HG02798 (cell line): Measurements from ENCODE around the gene ZNF267.
"Not testable (repeated sequence)": the region's sequence is repeated elsewhere in the genome, so short reads cannot be mapped to it uniquely, and the experiment has no call there.

Experiments used
- ATAC-seq: cut with Tn5 transposase; IDR thresholded peaks from one replicate; pipeline ENCODE4 v1.9.1; 2021; ENCODE audit warnings: mild to moderate bottlenecking; ENCODE audit not compliant: unreplicated experiment, poor library complexity

The ZNF267 gene

DNA sequence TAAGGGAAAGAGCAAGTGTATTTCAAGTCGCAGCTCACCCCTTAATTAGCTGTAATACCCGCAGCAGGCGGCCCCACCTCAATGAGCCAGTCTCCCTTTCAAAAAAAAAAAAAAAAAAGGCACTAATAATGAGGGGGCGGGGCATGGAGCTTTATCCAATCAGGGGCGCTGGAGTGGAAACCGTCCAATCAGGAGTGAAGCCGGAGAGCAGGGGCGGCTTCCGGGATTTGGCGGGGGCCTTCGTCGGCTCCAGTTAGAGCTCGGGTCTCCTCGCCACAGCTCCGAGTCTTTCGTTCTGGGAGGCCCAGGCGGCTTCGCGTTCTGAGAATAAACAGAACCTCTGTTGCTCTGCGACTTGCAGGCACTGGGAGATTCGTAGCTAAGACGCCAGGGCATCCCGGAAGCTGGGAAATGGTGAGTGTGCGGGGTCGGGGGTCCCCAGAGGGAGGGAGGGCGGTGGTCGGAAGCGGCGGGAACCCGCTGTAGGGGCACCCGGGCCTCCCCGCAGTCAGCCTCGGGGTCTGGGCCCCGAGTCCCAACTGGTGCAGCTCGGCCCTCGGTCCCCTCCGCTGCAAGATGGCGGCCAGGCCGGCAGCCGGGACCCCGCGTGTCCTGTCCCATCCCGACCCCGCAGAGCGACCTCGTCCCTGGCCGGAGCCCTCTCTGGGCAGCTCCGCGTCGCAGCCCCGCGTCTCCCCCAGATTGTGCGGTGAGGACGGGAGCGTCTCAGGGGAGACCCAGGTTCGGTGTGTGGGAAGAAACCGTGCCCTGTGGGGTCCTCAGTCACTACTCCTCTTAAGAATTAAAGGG is at the start of gene ZNF267:
TSS of gene ZNF267 (plus strand) at position 252 of the 810 bp plus-strand sequence. CDS start at position 412, 160 bp downstream.
- peak; percentile 61 for ATAC-seq

DNA sequence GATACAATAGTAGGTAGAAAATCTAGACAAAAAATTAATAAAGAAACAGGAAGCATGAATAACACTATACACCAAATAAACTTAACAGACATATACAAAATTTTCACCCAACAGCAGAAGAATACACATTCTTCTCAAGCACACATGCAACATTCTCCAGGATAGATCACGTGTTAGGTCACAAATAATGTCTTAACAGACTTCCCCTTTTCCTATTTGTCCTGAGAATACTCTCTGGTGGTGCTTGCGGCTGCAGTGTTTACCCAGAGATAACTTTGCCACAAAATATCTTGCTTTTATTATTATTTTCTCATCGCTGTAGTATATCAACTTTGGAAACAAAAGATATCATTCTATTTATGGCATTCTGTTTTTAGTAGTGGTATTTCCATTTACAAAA is 40.6 kb upstream of the ZNF267 start:
- ATAC-seq, result no peak

DNA sequence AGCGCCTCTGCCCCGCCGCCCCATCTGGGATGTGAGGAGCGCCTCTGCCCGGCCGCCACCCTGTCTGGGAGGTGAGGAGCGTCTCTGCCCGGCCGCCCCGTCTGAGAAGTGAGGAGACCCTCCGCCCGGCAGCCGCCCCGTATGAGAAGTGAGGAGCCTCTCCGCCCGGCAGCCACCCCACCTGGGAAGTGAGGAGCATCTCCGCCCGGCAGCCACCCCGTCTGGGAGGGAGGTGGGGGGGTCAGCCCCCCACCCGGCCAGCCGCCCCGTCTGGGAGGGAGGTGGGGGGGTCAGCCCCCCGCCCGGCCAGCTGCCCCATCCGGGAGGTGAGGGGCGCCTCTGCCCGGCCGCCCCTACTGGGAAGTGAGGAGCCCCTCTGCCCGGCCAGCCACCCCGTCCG is 37.2 kb upstream of the ZNF267 start:
- ATAC-seq, result not testable (repeated sequence)

DNA sequence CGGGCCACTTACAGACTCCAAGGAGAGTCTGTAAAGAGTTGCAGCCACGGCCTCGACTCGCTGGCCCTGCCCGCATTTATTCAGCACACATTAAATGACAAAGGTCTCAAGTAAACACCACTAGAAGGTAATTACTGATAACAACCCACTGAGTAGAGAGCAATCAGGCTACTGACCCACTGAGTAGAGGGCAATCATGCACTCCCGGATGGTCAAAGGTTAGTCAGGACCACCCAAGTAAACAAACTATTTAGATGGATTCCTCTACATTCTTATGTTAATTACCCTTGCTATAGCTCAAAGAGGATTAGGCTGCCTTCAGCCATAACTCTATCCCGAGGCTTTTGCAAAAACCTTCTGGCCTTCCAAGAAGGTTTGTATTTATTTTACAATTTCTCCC is 30.7 kb upstream of the ZNF267 start:
- no peak for ATAC-seq

DNA sequence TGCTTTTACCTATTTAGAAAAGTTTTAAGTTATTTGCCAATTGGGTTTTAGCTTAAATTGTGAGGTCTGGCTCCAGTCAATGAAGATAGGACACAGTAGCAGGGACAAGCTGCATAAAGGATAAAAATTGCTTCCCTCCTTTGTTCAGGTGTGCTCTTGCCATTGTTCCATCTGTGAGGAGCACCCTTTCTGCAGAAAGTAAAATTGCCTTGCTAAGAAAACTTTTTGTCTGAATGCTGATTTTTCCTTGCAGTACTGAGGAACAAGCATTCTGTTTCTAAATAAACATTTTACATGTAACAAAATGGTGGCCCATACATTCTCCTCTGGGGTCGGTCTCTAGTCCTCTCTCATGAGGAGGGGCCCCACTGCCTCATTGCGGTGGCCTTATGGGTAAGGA is 25.0 kb upstream of the ZNF267 start:
- not testable (repeated sequence) for ATAC-seq

DNA sequence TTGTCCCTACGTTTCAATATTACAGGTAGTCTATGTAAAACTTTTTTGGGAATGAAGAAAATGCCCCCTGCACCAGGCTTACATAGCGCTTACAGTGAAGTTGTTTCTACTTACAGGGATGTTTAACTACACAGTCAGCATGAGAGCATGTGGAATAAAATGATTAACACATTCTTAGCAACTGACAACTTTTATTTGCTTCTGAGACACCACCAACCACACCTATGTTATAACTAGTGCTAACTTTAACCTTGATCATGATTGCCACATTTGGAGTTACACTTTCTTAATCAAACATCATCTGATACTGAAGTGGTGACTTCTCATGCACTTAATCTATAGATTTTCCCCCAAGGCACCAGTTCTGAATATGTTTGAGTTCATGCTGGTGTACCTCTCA is 20.3 kb upstream of the ZNF267 start:
- no peak for ATAC-seq

DNA sequence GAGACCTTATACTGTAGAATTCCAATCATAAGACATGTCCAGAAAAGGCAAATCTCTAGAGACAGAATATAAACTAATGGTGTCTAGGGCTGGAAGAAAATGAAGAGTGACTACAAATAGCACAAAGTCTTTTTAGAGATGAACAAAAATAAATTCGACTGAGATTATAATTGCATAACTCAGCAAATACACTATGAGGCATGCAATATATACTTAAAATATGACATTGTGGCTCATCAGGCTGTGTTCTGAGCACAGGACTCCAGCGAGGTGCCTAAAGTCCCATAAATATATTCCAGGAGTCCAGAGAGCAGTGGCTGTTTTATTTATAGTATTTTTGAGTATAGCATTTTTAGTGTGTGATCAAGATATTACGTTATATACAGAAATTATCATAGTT is 13.1 kb upstream of the ZNF267 start:
- ATAC-seq, result no peak

DNA sequence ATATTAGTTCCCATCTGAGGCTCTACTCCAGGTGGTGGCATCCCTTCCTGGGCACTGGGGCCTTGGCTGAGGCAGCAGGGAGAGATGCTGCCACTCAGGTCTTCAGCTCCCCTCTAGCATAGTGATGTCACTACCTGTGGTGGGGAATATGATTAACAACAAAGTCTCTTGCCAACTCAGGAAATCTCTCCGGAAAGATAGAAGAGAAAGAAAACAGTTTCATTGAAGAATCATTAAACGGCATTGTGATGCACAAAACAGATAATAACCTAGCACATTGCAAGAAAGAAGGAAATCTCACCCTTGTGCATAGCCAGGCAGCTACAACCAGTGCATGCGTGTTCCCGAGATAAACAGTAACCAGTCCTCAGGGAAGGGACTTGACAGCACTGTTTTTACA is 12.2 kb upstream of the ZNF267 start:
- no peak for ATAC-seq

DNA sequence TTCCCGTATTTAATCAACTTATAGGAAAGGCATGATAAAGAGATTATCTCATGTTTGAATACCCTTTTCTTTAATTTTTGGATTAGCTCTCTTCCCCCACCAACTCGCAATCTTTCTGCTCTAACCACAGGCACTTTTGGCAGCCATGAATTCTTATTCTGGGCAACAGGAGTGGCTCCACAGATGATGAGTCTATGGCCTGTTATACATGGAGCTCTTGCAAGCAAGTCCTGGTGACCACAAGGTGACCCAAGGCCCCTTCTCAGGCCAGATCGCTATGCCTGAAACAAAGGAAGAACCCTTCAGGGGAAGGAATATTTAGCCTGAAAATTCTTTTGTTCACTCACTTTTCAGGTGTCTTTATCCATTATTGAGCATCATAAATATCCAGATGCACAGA is 10.8 kb upstream of the ZNF267 start:
- no peak for ATAC-seq

DNA sequence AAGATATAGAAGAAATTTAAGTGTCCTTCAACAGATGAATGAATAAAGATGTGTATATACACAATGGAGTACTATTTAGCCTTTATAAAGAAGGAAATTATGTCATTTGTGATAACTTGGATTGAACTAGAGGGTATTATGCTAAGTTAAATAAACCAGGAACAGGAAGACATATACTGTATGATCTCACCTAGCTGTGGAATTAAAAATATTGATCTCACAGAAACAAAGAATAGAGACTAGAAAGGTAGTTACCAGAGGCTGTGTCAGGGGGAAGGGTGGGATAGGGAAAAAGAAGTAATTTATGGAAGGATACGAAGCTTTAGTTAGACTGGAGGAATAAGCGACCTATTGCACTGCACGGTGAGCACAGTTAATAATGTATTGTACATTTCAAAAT is 5.4 kb upstream of the ZNF267 start:
- ATAC-seq, result no peak

DNA sequence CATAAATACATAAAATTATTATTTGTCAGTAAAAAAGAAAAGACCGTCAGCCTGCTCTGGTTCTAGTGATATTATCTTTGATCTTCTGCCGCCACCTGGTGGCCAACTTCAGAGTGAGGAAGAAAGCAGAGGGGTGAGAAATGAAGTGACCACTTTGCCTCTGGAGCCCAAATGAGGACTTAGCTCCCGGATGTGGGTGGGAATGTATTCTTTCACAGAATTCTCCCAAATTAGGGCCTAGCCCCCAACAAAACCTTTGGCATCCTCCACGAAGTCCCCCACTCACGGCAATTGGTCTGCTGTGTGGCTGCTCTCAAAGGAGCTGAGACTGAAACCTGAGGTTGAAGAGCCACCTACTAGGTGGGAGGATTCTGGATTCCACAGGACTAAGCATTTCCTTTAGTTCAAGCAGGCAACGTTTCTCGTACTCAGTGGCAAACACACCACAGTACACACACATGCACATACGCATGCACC is 4.9 kb upstream of the ZNF267 start:
- ATAC-seq, result peak; percentile 50

DNA sequence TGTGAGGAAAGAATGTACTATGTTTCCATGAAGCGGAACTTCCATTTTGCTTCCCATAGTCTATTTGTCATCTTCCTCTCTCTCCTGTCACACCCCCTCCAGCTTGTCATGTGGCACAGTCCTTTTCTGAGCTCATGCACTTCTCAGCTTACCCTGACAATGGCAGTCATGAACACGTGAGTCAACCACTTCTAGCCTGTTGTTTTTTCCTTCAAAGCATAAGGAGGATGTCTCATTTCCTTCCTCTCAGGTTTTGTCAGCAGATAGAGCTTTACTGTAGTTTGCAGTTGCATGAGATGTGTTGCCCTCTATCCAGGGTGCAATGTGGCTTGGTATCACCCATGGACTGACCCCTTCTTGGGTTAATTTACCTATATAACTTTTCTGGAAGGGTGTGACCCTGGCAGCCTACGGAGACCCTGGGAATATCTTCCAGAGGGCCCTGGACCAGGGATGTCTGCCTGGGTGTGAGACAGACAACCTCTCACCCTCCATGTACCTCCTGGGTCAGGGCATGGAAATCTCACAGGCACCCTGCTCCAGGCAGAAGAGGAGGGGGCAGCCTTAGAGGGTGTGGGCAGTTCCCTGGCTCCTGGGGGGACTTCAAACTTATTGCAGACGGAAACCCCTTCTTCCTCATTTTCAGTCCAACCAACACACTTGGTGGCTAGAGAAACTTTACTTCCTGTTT is 4.0 kb upstream of the ZNF267 start:
- peak; percentile 26 for ATAC-seq

DNA sequence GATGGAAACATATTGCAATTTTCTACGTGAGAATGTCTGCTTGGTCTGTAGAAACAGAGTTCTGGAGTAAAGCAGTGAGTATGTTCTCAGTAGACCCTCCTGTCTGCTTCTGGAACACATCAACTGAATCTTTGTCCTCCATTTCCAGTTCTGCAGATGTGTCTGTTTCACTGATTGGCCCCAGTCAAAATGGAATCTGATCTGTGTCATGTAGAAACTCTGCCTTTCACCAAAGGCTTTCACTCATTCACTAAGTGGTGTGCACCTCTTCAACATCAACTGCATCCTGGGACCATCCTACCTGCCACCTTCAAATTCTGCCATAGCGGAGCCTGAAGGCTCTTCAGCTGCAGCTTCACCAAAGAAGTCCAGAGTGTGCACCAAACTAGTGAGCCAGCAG is 2.8 kb upstream of the ZNF267 start:
- no peak for ATAC-seq

DNA sequence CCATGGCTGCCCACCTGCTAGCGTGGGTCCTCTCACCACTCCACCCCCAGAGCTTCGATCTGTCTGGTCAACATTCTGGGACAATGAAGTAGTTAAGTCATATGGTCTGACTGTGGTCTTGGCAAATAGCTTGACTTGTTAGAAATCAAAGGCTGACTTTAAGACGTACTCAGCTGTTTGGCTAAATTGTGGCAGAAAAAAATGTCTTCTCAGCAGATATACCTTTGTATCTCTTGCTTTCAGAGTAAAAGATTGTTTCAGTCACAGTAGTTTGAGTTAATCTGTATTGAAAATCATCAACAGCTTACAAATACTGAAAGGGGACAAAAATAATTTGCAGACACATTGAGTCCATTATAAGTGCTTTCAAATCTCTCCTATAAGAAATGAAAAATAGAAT is 2.1 kb upstream of the ZNF267 start:
- ATAC-seq, result no peak

DNA sequence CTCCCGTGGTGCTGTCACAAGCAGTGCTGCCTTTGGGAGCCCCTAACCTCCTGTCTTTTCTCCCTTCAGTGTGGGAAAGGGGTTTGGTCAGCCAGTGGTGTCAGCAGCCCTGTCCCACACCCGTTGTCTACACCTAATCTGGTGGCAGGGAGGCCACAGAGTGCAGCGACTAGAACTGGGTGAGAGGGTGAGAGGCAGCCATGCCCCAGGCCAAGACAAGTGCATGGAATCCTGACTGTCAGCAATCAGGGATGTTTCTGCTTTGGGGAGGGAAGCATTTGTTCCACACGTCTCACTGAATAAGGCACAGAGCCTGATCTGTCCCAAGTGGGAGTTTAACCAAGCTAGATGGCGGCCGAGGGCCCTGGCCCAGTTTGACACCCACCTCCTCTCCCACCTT is 1.4 kb upstream of the ZNF267 start:
- no peak for ATAC-seq

DNA sequence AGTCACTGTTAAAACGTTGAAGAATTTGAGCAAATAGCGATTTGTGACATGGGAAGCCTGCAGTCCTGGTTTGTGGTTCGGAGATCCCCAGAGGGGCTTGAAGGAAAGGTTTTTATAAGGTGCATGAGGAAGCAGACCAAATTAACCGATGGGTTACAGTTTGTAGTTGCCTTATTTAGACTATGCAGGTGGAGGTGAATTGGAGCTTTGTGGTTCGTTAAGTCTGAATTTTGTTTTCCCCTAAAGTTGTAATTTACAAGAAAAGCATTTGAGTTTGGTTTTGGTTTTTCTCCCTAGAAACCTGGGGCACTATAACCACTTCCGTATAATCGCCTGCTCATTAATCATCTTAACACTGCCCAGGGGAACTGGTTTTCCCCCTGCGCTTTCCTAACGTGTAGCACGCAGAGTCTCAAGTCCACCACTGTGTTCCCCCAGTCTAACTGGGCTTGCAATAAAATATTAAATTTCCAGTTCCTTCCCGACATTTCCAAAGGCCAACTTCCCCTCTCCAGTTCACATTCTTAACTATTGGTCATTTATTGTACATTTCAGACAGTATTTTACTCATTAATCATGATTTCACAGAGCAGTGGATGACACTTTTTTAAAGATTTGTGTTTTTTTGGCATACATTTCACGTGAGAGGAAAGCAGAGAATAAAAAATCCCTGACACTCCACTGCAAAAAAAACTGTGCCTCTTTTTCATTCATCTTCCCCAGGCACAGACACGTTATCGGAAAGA is 932 bp downstream of the ZNF267 start:
- peak; percentile 35 for ATAC-seq

DNA sequence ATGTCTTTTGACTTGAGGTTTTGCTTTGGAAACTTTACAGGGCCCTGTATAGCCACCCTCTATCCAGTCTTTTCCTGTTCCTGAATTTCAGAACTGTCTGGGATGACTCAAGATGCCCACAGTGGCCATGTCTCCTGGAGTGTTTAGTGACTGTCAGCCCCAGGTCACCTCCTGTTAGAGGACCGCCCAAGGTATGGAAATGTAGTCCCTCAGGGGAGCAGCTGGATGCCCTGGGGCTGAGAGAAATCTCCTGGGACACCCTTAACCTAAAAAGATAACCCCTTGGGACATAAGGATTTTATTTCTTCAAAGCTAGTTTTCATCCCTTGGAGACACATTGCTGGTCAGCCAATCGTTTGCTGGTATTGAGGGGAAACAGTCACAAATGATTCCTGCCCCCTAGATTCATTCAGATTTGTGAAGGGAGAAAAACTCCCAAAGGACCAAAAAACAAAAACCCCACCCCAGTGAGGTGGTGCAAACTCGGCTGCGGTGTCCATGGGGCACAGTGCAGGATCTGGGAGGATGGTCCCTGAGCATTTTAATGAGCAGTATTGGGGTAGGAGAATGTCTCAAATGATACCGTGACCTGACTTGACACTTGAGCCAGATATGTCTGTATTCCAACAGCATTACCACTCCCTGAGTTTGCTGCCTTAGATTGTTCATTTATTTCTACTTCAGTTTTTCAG is 1.7 kb downstream of the ZNF267 start:
- ATAC-seq, result no peak

DNA sequence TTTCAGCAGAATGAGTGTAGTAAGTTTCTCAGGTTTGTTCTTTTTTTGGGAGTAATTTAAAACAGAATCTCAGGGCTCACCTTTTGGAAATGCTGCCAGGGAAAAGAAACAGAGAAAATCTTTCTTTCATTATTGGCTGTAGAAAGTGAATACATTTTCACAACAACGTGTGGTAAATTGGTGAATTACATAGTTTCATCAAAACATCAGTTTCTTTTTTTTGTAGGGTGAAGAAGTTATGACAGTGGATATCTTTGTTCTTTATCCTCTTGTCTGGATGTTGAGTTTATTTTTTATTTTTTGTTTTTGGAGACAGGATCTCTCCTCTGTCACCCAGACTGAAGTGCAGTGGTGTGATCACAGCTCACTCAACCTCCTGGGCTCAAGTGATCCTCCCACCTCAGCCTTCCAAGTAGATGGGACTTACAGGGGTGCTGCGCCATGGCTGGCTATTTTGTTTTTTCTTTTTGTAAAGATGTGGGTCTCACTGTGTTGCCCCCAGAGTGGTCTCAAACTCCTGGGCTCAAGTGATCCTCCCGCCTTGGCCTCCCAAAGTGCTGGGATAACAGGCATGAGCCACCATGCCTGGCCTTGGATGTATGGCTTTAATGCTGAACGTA is 2.4 kb downstream of the ZNF267 start:
- no peak for ATAC-seq

DNA sequence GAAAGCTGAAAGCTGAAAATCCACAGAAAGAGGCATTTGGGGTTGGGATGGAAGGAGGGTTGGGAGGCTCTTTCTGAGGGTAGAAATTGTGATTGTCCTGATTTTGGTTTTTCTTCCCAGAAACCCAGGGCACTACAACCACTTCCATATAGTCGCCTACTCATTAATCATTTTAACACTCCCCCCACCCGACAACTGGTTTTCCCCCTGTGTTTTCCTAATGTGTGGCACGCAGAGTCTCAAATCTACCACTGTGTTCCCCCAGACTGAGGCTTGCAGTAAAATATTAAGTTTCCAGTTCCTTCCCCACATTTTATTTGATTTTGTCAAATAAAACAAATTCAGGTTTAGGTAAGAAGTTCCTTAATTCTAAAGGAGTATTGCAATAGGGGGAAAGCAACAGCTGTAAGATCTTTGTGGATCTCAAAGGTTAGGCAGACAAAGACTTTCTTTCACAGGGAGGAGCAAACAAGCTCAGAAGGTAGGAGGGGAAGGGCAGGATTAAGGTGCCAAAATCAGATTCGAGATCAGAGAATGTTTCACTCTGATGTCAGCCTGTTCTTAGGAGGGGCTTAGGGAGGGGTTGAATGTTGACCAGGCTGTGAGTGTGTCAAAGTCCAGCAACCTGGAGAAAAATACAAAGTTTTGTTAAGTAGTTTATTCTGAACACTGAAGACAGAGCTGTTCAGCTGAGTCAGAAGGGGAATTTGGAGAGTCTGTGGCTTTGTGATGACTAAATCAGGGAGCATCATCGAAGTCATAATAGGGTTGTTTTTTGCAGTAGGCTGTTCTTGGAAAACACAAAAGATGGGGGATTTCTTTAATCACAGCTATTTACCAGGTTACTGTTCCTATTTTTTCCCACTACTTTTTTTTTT is 3.6 kb downstream of the ZNF267 start:
- peak; percentile 58 for ATAC-seq
